IMR-90 (cell line): ENCODE measurements around the gene ZMYND10. TPM values are rescaled to one million over a fixed set of nuclear protein-coding genes. Genes with fewer than 3 reads are reported as not detected.

Experiments used
- ATAC-seq: fragments of 200-7000 bp; cut with Tn5 transposase; 2 replicates; pipeline ENCODE4 v1.9.1; 2020; ENCODE audit warnings: low read depth, mild to moderate bottlenecking, moderate library complexity
- BruUV-seq: library from RNA; stranded (reverse); fragments of 400-500 nt; replicated peaks from 2 replicates; lab custom pipeline; 2021; lab: Mats Ljungman, UMichigan
- CTCF ChIA-PET: fragments of 300-600 bp; formaldehyde crosslinking; extraction: SDS; loops from one replicate; lab custom pipeline; 2021; ENCODE audit warnings: antibody characterized with exemption; lab: Yijun Ruan, JAX
- POLR2A ChIA-PET: fragments of 300-600 bp; sonication (Branson Sonifier 250); formaldehyde crosslinking; loops from one replicate; lab custom pipeline; 2022; ENCODE audit warnings: antibody characterized with exemption; ENCODE audit not compliant: unreplicated experiment; lab: Charles Lee
- DNase-seq: peaks from one replicate; pipeline ENCODE4 v3.0.0; 2013
- H2AFZ ChIP-seq: replicated peaks from 2 replicates; pipeline ENCODE3; 2013; ENCODE audit warnings: low read length, mild to moderate bottlenecking; ENCODE audit not compliant: poor library complexity
- H2AK5ac ChIP-seq: 2 replicates; pipeline ENCODE4 v1.6.1; 2013; ENCODE audit warnings: low read depth, low read length, inconsistent platforms
- H2AK9ac ChIP-seq: replicated peaks from 2 replicates; pipeline ENCODE3; 2013; ENCODE audit warnings: mild to moderate bottlenecking, low read depth, low read length, moderate library complexity; ENCODE audit not compliant: poor library complexity
- H2BK120ac ChIP-seq: 2 replicates; pipeline ENCODE4 v1.6.1; 2013; ENCODE audit warnings: low read depth, low read length, inconsistent platforms
- H2BK15ac ChIP-seq: 3 replicates; pipeline ENCODE4 v1.6.1; 2013; ENCODE audit warnings: low read depth, low read length, inconsistent platforms
- H2BK20ac ChIP-seq: 2 replicates; pipeline ENCODE4 v1.6.1; 2013; ENCODE audit warnings: low read depth, mild to moderate bottlenecking, inconsistent platforms, low read length, moderate library complexity
- H2BK5ac ChIP-seq: 2 replicates; pipeline ENCODE4 v1.6.1; 2013; ENCODE audit warnings: mild to moderate bottlenecking, low read depth, low read length, inconsistent platforms; ENCODE audit not compliant: poor library complexity, severe bottlenecking
- H3K14ac ChIP-seq: replicated peaks from 2 replicates; pipeline ENCODE4 v1.6.1; 2013; ENCODE audit warnings: low read depth, low read length, inconsistent platforms
- H3K18ac ChIP-seq: 2 replicates; pipeline ENCODE4 v1.6.1; 2013; ENCODE audit warnings: low read depth, low read length, control low read depth
- H3K23ac ChIP-seq: 2 replicates; pipeline ENCODE4 v1.6.1; 2013; ENCODE audit warnings: low read depth, low read length, inconsistent platforms
- H3K27ac ChIP-seq: 2 replicates; pipeline ENCODE4 v1.5.1; 2013; ENCODE audit warnings: mild to moderate bottlenecking, control low read depth, low read length; ENCODE audit not compliant: insufficient read depth
- H3K27me3 ChIP-seq: 2 replicates; pipeline ENCODE4 v1.6.1; 2013; ENCODE audit warnings: low read length; ENCODE audit not compliant: control insufficient read depth, insufficient read depth
- H3K36me3 ChIP-seq: 2 replicates; pipeline ENCODE4 v1.6.1; 2013; ENCODE audit warnings: low read length, mixed read lengths; ENCODE audit not compliant: control insufficient read depth, insufficient read depth
- H3K4ac ChIP-seq: 2 replicates; pipeline ENCODE4 v1.6.1; 2013; ENCODE audit warnings: low read depth, low read length, inconsistent platforms
- H3K4me1 ChIP-seq: 2 replicates; pipeline ENCODE4 v1.6.1; 2013; ENCODE audit warnings: low read length, mixed read lengths; ENCODE audit not compliant: control insufficient read depth, insufficient read depth
- H3K4me2 ChIP-seq: 2 replicates; pipeline ENCODE4 v1.6.1; 2013; ENCODE audit warnings: low read depth, mild to moderate bottlenecking, control low read depth, low read length, moderate library complexity
- H3K4me3 ChIP-seq: 2 replicates; pipeline ENCODE4 v1.5.1; 2013; ENCODE audit warnings: low read depth, mild to moderate bottlenecking, control low read depth, low read length, moderate library complexity; ENCODE audit not compliant: insufficient read depth
- H3K56ac ChIP-seq: 2 replicates; pipeline ENCODE4 v1.6.1; 2013; ENCODE audit warnings: low read length, inconsistent platforms; ENCODE audit not compliant: insufficient read depth; ENCODE audit errors: extremely low read depth
- H3K79me1 ChIP-seq, 2 experiments: 2 replicates each; pipeline ENCODE4 v1.6.1; 2013; ENCODE audit warnings: low read length in 2 of 2, inconsistent platforms in 1 of 2, low read depth in 1 of 2
- H3K9ac ChIP-seq: 2 replicates; pipeline ENCODE4 v1.6.1; 2013; ENCODE audit warnings: low read depth, low read length, control low read depth
- H3K9me1 ChIP-seq: 2 replicates; pipeline ENCODE4 v1.6.1; 2013; ENCODE audit warnings: low read length, inconsistent platforms; ENCODE audit not compliant: insufficient read depth
- H3K9me3 ChIP-seq: 2 replicates; pipeline ENCODE4 v1.6.1; 2013; ENCODE audit warnings: low read length; ENCODE audit not compliant: control insufficient read depth, insufficient read depth
- H4K20me1 ChIP-seq: 2 replicates; pipeline ENCODE4 v1.6.1; 2013; ENCODE audit warnings: low read length, inconsistent platforms; ENCODE audit not compliant: insufficient read depth
- H4K5ac ChIP-seq: 2 replicates; pipeline ENCODE4 v1.6.1; 2013; ENCODE audit warnings: mild to moderate bottlenecking, low read depth, low read length, control low read depth
- H4K8ac ChIP-seq, 2 experiments: 2 replicates each; pipeline ENCODE4 v1.6.1; 2013; ENCODE audit warnings: low read depth in 2 of 2, low read length in 2 of 2, control low read depth in 1 of 2, inconsistent platforms in 1 of 2
- H4K91ac ChIP-seq: 2 replicates; pipeline ENCODE4 v1.6.1; 2013; ENCODE audit warnings: low read depth, low read length, inconsistent platforms; ENCODE audit not compliant: insufficient read depth
- BHLHE40 ChIP-seq: fragments of 150-350 bp; IDR thresholded peaks from 2 replicates; pipeline ENCODE4 v1.6.1; 2016; ENCODE audit warnings: mild to moderate bottlenecking, low read depth, low read length
- CEBPB ChIP-seq: IDR thresholded peaks from 2 replicates; pipeline ENCODE4 v1.6.1; 2012; ENCODE audit warnings: low read depth, low read length, improper control_type of control experiment
- CHD1 ChIP-seq: IDR thresholded peaks from 2 replicates; pipeline ENCODE4 v1.6.1; 2012; ENCODE audit warnings: low read depth, low read length, improper control_type of control experiment
- CTCF ChIP-seq: conservative IDR thresholded peaks from 2 replicates; pipeline ENCODE4 v1.5.1; 2012; ENCODE audit warnings: mild to moderate bottlenecking, low read depth, low read length, improper control_type of control experiment
- ELK1 ChIP-seq: fragments of 150-350 bp; IDR thresholded peaks from 2 replicates; pipeline ENCODE4 v1.6.1; 2016; ENCODE audit warnings: low read depth, mild to moderate bottlenecking, low read length, moderate library complexity, borderline replicate concordance
- FOS ChIP-seq: fragments of 150-350 bp; IDR thresholded peaks from 2 replicates; pipeline ENCODE4 v1.6.1; 2016; ENCODE audit warnings: low read depth, low read length
- MAFK ChIP-seq: IDR thresholded peaks from 2 replicates; pipeline ENCODE4 v1.6.1; 2012; ENCODE audit warnings: low read depth, low read length, improper control_type of control experiment
- MAZ ChIP-seq: IDR thresholded peaks from 2 replicates; pipeline ENCODE4 v1.6.1; 2012; ENCODE audit warnings: low read depth, mild to moderate bottlenecking, low read length, improper control_type of control experiment, moderate library complexity, borderline replicate concordance
- MXI1 ChIP-seq: IDR thresholded peaks from 2 replicates; pipeline ENCODE4 v1.6.1; 2012; ENCODE audit warnings: low read depth, mild to moderate bottlenecking, low read length, moderate library complexity, borderline replicate concordance
- NFE2L2 ChIP-seq: fragments of 150-350 bp; IDR thresholded peaks from 2 replicates; pipeline ENCODE4 v1.6.1; 2016; ENCODE audit warnings: low read depth, mild to moderate bottlenecking, low read length
- POLR2A ChIP-seq: IDR thresholded peaks from 2 replicates; pipeline ENCODE4 v1.6.1; 2012; ENCODE audit warnings: mild to moderate bottlenecking, low read depth, low read length
- RAD21 ChIP-seq: IDR thresholded peaks from 2 replicates; pipeline ENCODE4 v1.6.1; 2012; ENCODE audit warnings: low read length, improper control_type of control experiment
- RCOR1 ChIP-seq: IDR thresholded peaks from 2 replicates; pipeline ENCODE4 v1.6.1; 2012; ENCODE audit warnings: mild to moderate bottlenecking, low read length, improper control_type of control experiment; ENCODE audit not compliant: insufficient replicate concordance
- RFX5 ChIP-seq: IDR thresholded peaks from 2 replicates; pipeline ENCODE4 v1.8.0; 2012; ENCODE audit warnings: low read depth, mild to moderate bottlenecking, low read length, moderate library complexity
- SMC3 ChIP-seq: fragments of 150-350 bp; IDR thresholded peaks from 2 replicates; pipeline ENCODE4 v1.6.1; 2016; ENCODE audit warnings: low read depth, mild to moderate bottlenecking, antibody characterized with exemption, low read length, moderate library complexity
- USF2 ChIP-seq: fragments of 150-350 bp; IDR thresholded peaks from 2 replicates; pipeline ENCODE4 v1.6.1; 2017; ENCODE audit warnings: mild to moderate bottlenecking, antibody characterized with exemption, low read length, low read depth
- WGBS, 2 experiments: methylation state at CpG; one replicate each; pipeline versions ENCODE4 v1.1.5 to v1.1.7; 2013; ENCODE audit warnings: missing lambda C conversion rate in 2 of 2; ENCODE audit not compliant: insufficient read length in 1 of 2; ENCODE audit errors: extremely low coverage in 2 of 2; 5-methylcytosine and 5-hydroxymethylcytosine counted together
- dilution Hi-C: fragments of 300-500 bp; cut with HindIII; formaldehyde crosslinking; loops from one replicate; pipeline ENCODE4 v1.14.3; 2018; ENCODE audit warnings: low sequenced_read_pairs; ENCODE audit not compliant: unreplicated experiment
- in situ Hi-C: fragments of 300-500 bp; cut with MboI; formaldehyde crosslinking; loops from 3 replicates; pipeline ENCODE4 v1.14.3; 2019; ENCODE audit warnings: low sequenced_read_pairs, inconsistent platforms, mixed read lengths
- intact Hi-C: fragments of 100-400 bp; cut with micrococcal nuclease; formaldehyde crosslinking; loops from 2 replicates; pipeline ENCODE4 v1.10.0; 2022
- polyA plus RNA-seq, 3 experiments: library from polyadenylated mRNA; depleted of rRNA; stranded (reverse); fragments of >200 nt; gene quantifications; 2 replicates each; pipeline ENCODE4 v1.2.3, GENCODE V29; 2012; ENCODE audit warnings: low replicate concordance in 1 of 3
- total RNA-seq: library from RNA; depleted of rRNA; stranded (reverse); fragments of >200 nt; gene quantifications from 2 replicates; pipeline ENCODE4 v1.2.3, GENCODE V29; 2012

ZMYND10 gene
- total and polyA plus RNA-seq, 2 of the 4 experiments (the other 2 are of a cell fraction) = 1.1 to 1.4 TPM

- Histone ChIP-seq H2AK5ac (no peak overlapping the region), H4K20me1 (no peaks in the 10 kb centered on the region), H2AK9ac (no peak overlapping the region), H2AFZ (no peak overlapping the region), H3K56ac (no peak overlapping the region), H2BK15ac (no peak overlapping the region), H3K27ac (no peak overlapping the region), H3K36me3 (no peaks in the 10 kb centered on the region), H3K9ac (no peak overlapping the region), H3K18ac (no peak overlapping the region), H2BK120ac (no peak overlapping the region), H3K79me1 (no peaks in the 10 kb centered on the region), H3K9me3 (no peaks in the 10 kb centered on the region), H3K27me3 (peaks cover 56% of the 10 kb centered on the region), H3K4me3 (no peak overlapping the region), H2BK5ac (no peak overlapping the region), H4K91ac (no peak overlapping the region), H4K5ac (no peak overlapping the region), H3K4ac (no peak overlapping the region), H3K4me1 (no peaks in the 10 kb centered on the region), H4K8ac (no peak overlapping the region), H3K4me2 (no peak overlapping the region), H3K14ac (no peak overlapping the region), H2BK20ac (no peak overlapping the region), H3K9me1 (no peaks in the 10 kb centered on the region), H3K23ac (no peak overlapping the region)
- WGBS, 2 experiments = 17% methylated on average over 1 of the region's 5 CpGs; no CpG with 5 or more reads in 1 of the 2 experiments
- ChIA-PET CTCF (no interaction called here), POLR2A (no interaction called here)
- dilution Hi-C loops (no loop called here), intact Hi-C loops (no loop called here), in situ Hi-C loops (no loop called here)
- TF ChIP-seq MAZ = no peak
- TF ChIP-seq CEBPB = no peak
- no peak for TF ChIP-seq RCOR1
- no peak for TF ChIP-seq CTCF
- no peak for TF ChIP-seq POLR2A
- no peak for TF ChIP-seq USF2
- TF ChIP-seq CHD1 = no peak
- TF ChIP-seq NFE2L2 = no peak
- no peak for TF ChIP-seq MXI1
- no peak for TF ChIP-seq MAFK
- no peak for TF ChIP-seq FOS
- TF ChIP-seq RFX5 = no peak
- no peak for TF ChIP-seq SMC3
- no peak for TF ChIP-seq RAD21
- TF ChIP-seq ELK1 = no peak
- TF ChIP-seq BHLHE40 = no peak
- BruUV-seq = no TSS peak
- ATAC-seq (no peak), DNase-seq (no peak)
Observed at GRCh38 chr3:50392101-50392715, 46.7 kb upstream of the ZMYND10 start.
